SK-N-SH (cell line): ENCODE data around the gene UNC5B. TPM values are rescaled to one million over a fixed set of nuclear protein-coding genes. Genes with fewer than 3 reads are reported as not detected.
A peak's percentile ranks its signal among the peaks of the same experiment; 100 is the strongest.

Source experiments
- CTCF ChIA-PET: fragments of 300-600, 350-600 bp; formaldehyde crosslinking; extraction: SDS; loops from one replicate; lab custom pipeline; 2021; lab: Yijun Ruan, JAX
- POLR2A ChIA-PET: fragments of 350-600 bp; sonication (Branson Sonifier 250); formaldehyde crosslinking; extraction: SDS; loops from one replicate; lab custom pipeline; 2020; ENCODE audit warnings: antibody characterized with exemption, inconsistent platforms; lab: Yijun Ruan, JAX
- DNase-seq: peaks from one replicate; pipeline ENCODE4 v3.0.0; 2012
- H2AFZ ChIP-seq: fragments of 200-600 bp; sonication (generic); 2 replicates; pipeline ENCODE4 v1.8.1; 2016; ENCODE audit warnings: antibody characterized with exemption, mild to moderate bottlenecking, low read depth
- H3F3A ChIP-seq: fragments of 200-600 bp; sonication (generic); replicated peaks from 2 replicates; pipeline ENCODE3; 2016; ENCODE audit warnings: antibody characterized with exemption, mild to moderate bottlenecking; ENCODE audit not compliant: insufficient read depth
- H3K27ac ChIP-seq, 2 experiments: fragments of 200-500 bp in 1 of 2; fragments of 200-600 bp in 1 of 2; sonication (Bioruptor generic) in 1 of 2; sonication (generic), shearing (Covaris generic) in 1 of 2; 2 replicates each; pipeline versions ENCODE4 v1.5.1 to v1.6.1; 2014 to 2016; ENCODE audit warnings: low read depth in 2 of 2, inconsistent platforms in 1 of 2, low read length in 1 of 2, mild to moderate bottlenecking in 1 of 2, mixed read lengths in 1 of 2
- H3K27me3 ChIP-seq: fragments of 200-600 bp; sonication (generic), shearing (Covaris generic); 2 replicates; pipeline ENCODE4 v1.6.1; 2016; ENCODE audit warnings: mixed run types; ENCODE audit not compliant: insufficient read depth
- H3K36me3 ChIP-seq, 2 experiments: fragments of 200-500 bp in 1 of 2; fragments of 200-600 bp in 1 of 2; sonication (Bioruptor generic) in 1 of 2; sonication (generic) in 1 of 2; replicated peaks in 1 of 2; 2 replicates each; pipeline versions ENCODE3 to v1.5.1; 2014 to 2016; ENCODE audit warnings: low read length in 1 of 2, mild to moderate bottlenecking in 1 of 2; ENCODE audit not compliant: insufficient read depth in 2 of 2, control insufficient read depth in 1 of 2
- H3K4me1 ChIP-seq, 2 experiments: fragments of 200-500 bp in 1 of 2; fragments of 200-600 bp in 1 of 2; sonication (Bioruptor generic) in 1 of 2; sonication (generic), shearing (Covaris generic) in 1 of 2; 2 replicates each; pipeline versions ENCODE4 v1.5.1 to v1.6.1; 2014 to 2016; ENCODE audit warnings: low read depth in 1 of 2, low read length in 1 of 2, mixed run types in 1 of 2; ENCODE audit not compliant: insufficient read depth in 2 of 2, control insufficient read depth in 1 of 2
- H3K4me2 ChIP-seq: fragments of 200-600 bp; sonication (generic), shearing (Covaris generic); 2 replicates; pipeline ENCODE4 v1.6.1; 2017; ENCODE audit warnings: mixed run types
- H3K4me3 ChIP-seq, 2 experiments: fragments of 200-500 bp in 1 of 2; fragments of 200-600 bp in 1 of 2; sonication (Bioruptor generic) in 1 of 2; sonication (generic), shearing (Covaris generic) in 1 of 2; 2 replicates each; pipeline versions ENCODE4 v1.5.1 to v1.8.1; 2014 to 2016; ENCODE audit warnings: low read depth in 2 of 2, inconsistent platforms in 1 of 2, low read length in 1 of 2, mild to moderate bottlenecking in 1 of 2, mixed read lengths in 1 of 2, moderate library complexity in 1 of 2
- H3K79me2 ChIP-seq: fragments of 200-600 bp; sonication (generic); 2 replicates; pipeline ENCODE4 v1.8.1; 2017; ENCODE audit warnings: mild to moderate bottlenecking; ENCODE audit not compliant: insufficient read depth
- H3K9ac ChIP-seq: fragments of 200-600 bp; sonication (generic); 2 replicates; pipeline ENCODE4 v1.6.1; 2017; ENCODE audit warnings: mixed run types
- H3K9me2 ChIP-seq: fragments of 200-600 bp; sonication (generic); 2 replicates; pipeline ENCODE4 v1.6.1; 2017; ENCODE audit warnings: mixed run types
- H3K9me3 ChIP-seq: fragments of 200-600 bp; sonication (generic); 2 replicates; pipeline ENCODE4 v1.6.1; 2017; ENCODE audit warnings: mixed run types, mild to moderate bottlenecking, moderate library complexity
- H4K20me1 ChIP-seq: fragments of 200-600 bp; sonication (generic); 2 replicates; pipeline ENCODE4 v1.6.1; 2017; ENCODE audit warnings: mild to moderate bottlenecking, mixed run types; ENCODE audit not compliant: insufficient read depth
- CHD2 ChIP-seq: fragments of 150-350 bp; IDR thresholded peaks from 2 replicates; pipeline ENCODE4 v1.6.1; 2018; ENCODE audit warnings: low read length; ENCODE audit not compliant: partially characterized antibody
- ELF1 ChIP-seq: IDR thresholded peaks from 2 replicates; pipeline ENCODE4 v1.4.0; 2012
- EP300 ChIP-seq, 2 experiments: IDR thresholded peaks; 2 replicates each; pipeline versions ENCODE4 v1.4.0 to v1.6.1; 2012; ENCODE audit warnings: borderline replicate concordance in 1 of 2, low read depth in 1 of 2, low read length in 1 of 2
- EZH2phosphoT487 ChIP-seq: fragments of 200-600 bp; sonication (generic); IDR thresholded peaks from 2 replicates; pipeline ENCODE4 v1.6.1; 2017; ENCODE audit warnings: low read depth, mixed run types, mild to moderate bottlenecking, antibody characterized with exemption, moderate library complexity, borderline replicate concordance
- FOXJ3 ChIP-seq: sonication (generic); formaldehyde crosslinking; IDR thresholded peaks from 2 replicates; pipeline ENCODE4 v1.5.1; 2020; ENCODE audit warnings: mild to moderate bottlenecking, missing genetic modification reagents
- FOXM1 ChIP-seq: IDR thresholded peaks from 2 replicates; pipeline ENCODE4 v1.4.0; 2012; ENCODE audit warnings: low read depth, mild to moderate bottlenecking
- GATA2 ChIP-seq: sonication (generic); formaldehyde crosslinking; IDR thresholded peaks from 2 replicates; pipeline ENCODE4 v1.5.0; 2020; ENCODE audit warnings: mild to moderate bottlenecking, missing genetic modification reagents
- JUND ChIP-seq: IDR thresholded peaks from 2 replicates; pipeline ENCODE4 v1.4.0; 2012
- MEF2A ChIP-seq: IDR thresholded peaks from 2 replicates; pipeline ENCODE4 v1.4.0; 2012; ENCODE audit warnings: low read depth, borderline replicate concordance
- MXI1 ChIP-seq: IDR thresholded peaks from 2 replicates; pipeline ENCODE4 v1.6.1; 2012; ENCODE audit warnings: mild to moderate bottlenecking, low read depth, low read length, improper control_type of control experiment
- NRF1 ChIP-seq: IDR thresholded peaks from 2 replicates; pipeline ENCODE4 v1.6.1; 2012; ENCODE audit warnings: low read depth, mild to moderate bottlenecking, low read length
- POLR2AphosphoS5 ChIP-seq: IDR thresholded peaks from 2 replicates; pipeline ENCODE4 v1.6.1; 2012; ENCODE audit warnings: low read depth, low read length
- RAD21 ChIP-seq: IDR thresholded peaks from 2 replicates; pipeline ENCODE4 v1.6.1; 2012; ENCODE audit warnings: mild to moderate bottlenecking, low read length
- RCOR1 ChIP-seq: fragments of 150-350 bp; IDR thresholded peaks from 2 replicates; pipeline ENCODE4 v1.6.1; 2017; ENCODE audit warnings: antibody characterized with exemption, low read length
- RFX5 ChIP-seq: IDR thresholded peaks from 2 replicates; pipeline ENCODE4 v1.6.1; 2012; ENCODE audit warnings: mild to moderate bottlenecking, improper control_type of control experiment, low read length
- RXRA ChIP-seq: IDR thresholded peaks from 2 replicates; pipeline ENCODE4 v1.4.0; 2012; ENCODE audit warnings: low read depth, mild to moderate bottlenecking, borderline replicate concordance
- YY1 ChIP-seq: IDR thresholded peaks from 2 replicates; pipeline ENCODE4 v1.4.0; 2012; ENCODE audit warnings: low read depth, mild to moderate bottlenecking
- ZBTB33 ChIP-seq: IDR thresholded peaks from 2 replicates; pipeline ENCODE4 v1.4.0; 2012; ENCODE audit warnings: low read depth, borderline replicate concordance
- WGBS: methylation state at CpG from one replicate; pipeline ENCODE4 v1.1.6; 2017; ENCODE audit warnings: low lambda C conversion rate; 5-methylcytosine and 5-hydroxymethylcytosine counted together
- polyA plus RNA-seq, 3 experiments: library from polyadenylated mRNA; depleted of rRNA; stranded (reverse); fragments of >200 nt; gene quantifications; 2 replicates each; pipeline ENCODE4 v1.2.3, GENCODE V29; 2012
- TF ChIP-seq, protein P1 (sequence below): fragments of 200-600 bp; sonication (generic); IDR thresholded peaks from 2 replicates; pipeline ENCODE4 v1.6.1; 2017; ENCODE audit warnings: antibody characterized with exemption, mild to moderate bottlenecking, moderate library complexity
- TF ChIP-seq, protein P2 (sequence below): fragments of 150-350 bp; IDR thresholded peaks from 2 replicates; pipeline ENCODE4 v1.6.1; 2016; ENCODE audit warnings: mild to moderate bottlenecking, low read depth, low read length
- TF ChIP-seq, protein P3 (sequence below): IDR thresholded peaks from 2 replicates; pipeline ENCODE4 v1.4.0; 2012; ENCODE audit warnings: low read depth

The UNC5B gene
- polyA plus RNA-seq, 1 of the 3 experiments (the other 2 are of a cell fraction) = 13.8 TPM

- no peak overlapping the region for H3K9ac ChIP-seq
- TF ChIP-seq MXI1 (peak; percentile 46; the same call in 1 of the 2 replicates), RFX5 (no peak), RAD21 (peak; percentile 40; the same call in 1 of the 2 replicates), GATA2 (CRISPR knock-in tag) (peak; percentile 94), CHD2 (peak; percentile 49), FOXJ3 (CRISPR knock-in tag) (peak; percentile 72; the same call in 1 of the 2 replicates), EP300 (IDR thresholded peaks at IDR 0.05; ENCODE audit: borderline replicate concordance in 1 of 2, low read depth in 1 of 2, low read length in 1 of 2) (peak in 1 of 2 experiments; percentile 86; a peak in 2 of 4 replicates), RCOR1 (peak; percentile 76; the same call in 1 of the 2 replicates), YY1 (no peak)
- H3K79me2 ChIP-seq = no peaks in the 10 kb centered on the region
- H3K9me3 ChIP-seq = no peaks in the 10 kb centered on the region
- WGBS = 8% methylated on average over 1 of the region's 1 CpG
- no peaks in the 10 kb centered on the region for H3K9me2 ChIP-seq
- H3K36me3 ChIP-seq = no peaks in the 10 kb centered on the region
- DNase-seq = peak; percentile 60
- 0 out of 2 replicates have a peak overlapping the region, but pooled peaks have one; percentile 14 for H2AFZ ChIP-seq
- no peaks in the 10 kb centered on the region; the same call in 1 of the 2 replicates for H3K27me3 ChIP-seq
- peaks cover 0 to 21% of the 10 kb centered on the region in 2 experiments; a peak in 2 of 4 replicates for H3K4me1 ChIP-seq
- H3F3A ChIP-seq = no peaks in the 10 kb centered on the region
- ChIA-PET POLR2A (interaction anchor here (0.7 to 1.0 kb wide), 2 partner anchors 31 to 139 kb away, joined by 3 to 4 read pairs; no protein-coding TSS in a partner anchor), CTCF (interaction anchor here (0.9 to 7.0 kb wide), 5 partner anchors 115 to 298 kb away, joined by 3 to 48 read pairs (median 4); no protein-coding TSS in a partner anchor)
- H3K27ac ChIP-seq = peak overlapping the region in 1 of 2 experiments; percentile 91; a peak in 2 of 4 replicates
- no peaks in the 10 kb centered on the region for H4K20me1 ChIP-seq
- H3K4me2 ChIP-seq = no peak overlapping the region
- no peak overlapping the region for H3K4me3 ChIP-seq
These were observed 10.5 kb upstream of the UNC5B start for GRCh38 chr10:71201849-71202248.

- ChIA-PET POLR2A (interaction anchor here (0.7 to 1.0 kb wide), 2 partner anchors 30 to 139 kb away, joined by 3 to 4 read pairs; no protein-coding TSS in a partner anchor), CTCF (interaction anchor here (0.9 to 7.0 kb wide), 5 partner anchors 115 to 299 kb away, joined by 3 to 48 read pairs (median 4); no protein-coding TSS in a partner anchor)
- Histone ChIP-seq H3K9ac (no peak overlapping the region), H3K27ac (peak overlapping the region in 1 of 2 experiments; percentile 91; a peak in 2 of 4 replicates), H3K36me3 (no peaks in the 10 kb centered on the region), H3K79me2 (no peaks in the 10 kb centered on the region), H3K4me2 (no peak overlapping the region), H3K27me3 (no peaks in the 10 kb centered on the region; the same call in 1 of the 2 replicates), H3F3A (no peaks in the 10 kb centered on the region), H3K9me2 (no peaks in the 10 kb centered on the region), H3K9me3 (no peaks in the 10 kb centered on the region), H3K4me1 (peaks cover 0 to 26% of the 10 kb centered on the region in 2 experiments; a peak in 2 of 4 replicates), H3K4me3 (no peak overlapping the region), H2AFZ (no peak overlapping the region), H4K20me1 (no peaks in the 10 kb centered on the region)
- WGBS = 64% methylated on average over 1 of the region's 1 CpG
- no peak for DNase-seq
- TF ChIP-seq EZH2phosphoT487 (no peak), MEF2A (no peak), JUND (no peak), ZBTB33 (no peak), GATA2 (CRISPR knock-in tag) (no peak), POLR2AphosphoS5 (no peak), NRF1 (no peak), RXRA (no peak), FOXM1 (no peak), RAD21 (no peak), ELF1 (no peak), FOXJ3 (CRISPR knock-in tag) (no peak)
- TF ChIP-seq, protein P1, sequence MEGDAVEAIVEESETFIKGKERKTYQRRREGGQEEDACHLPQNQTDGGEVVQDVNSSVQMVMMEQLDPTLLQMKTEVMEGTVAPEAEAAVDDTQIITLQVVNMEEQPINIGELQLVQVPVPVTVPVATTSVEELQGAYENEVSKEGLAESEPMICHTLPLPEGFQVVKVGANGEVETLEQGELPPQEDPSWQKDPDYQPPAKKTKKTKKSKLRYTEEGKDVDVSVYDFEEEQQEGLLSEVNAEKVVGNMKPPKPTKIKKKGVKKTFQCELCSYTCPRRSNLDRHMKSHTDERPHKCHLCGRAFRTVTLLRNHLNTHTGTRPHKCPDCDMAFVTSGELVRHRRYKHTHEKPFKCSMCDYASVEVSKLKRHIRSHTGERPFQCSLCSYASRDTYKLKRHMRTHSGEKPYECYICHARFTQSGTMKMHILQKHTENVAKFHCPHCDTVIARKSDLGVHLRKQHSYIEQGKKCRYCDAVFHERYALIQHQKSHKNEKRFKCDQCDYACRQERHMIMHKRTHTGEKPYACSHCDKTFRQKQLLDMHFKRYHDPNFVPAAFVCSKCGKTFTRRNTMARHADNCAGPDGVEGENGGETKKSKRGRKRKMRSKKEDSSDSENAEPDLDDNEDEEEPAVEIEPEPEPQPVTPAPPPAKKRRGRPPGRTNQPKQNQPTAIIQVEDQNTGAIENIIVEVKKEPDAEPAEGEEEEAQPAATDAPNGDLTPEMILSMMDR = no peak
- TF ChIP-seq, protein P2, sequence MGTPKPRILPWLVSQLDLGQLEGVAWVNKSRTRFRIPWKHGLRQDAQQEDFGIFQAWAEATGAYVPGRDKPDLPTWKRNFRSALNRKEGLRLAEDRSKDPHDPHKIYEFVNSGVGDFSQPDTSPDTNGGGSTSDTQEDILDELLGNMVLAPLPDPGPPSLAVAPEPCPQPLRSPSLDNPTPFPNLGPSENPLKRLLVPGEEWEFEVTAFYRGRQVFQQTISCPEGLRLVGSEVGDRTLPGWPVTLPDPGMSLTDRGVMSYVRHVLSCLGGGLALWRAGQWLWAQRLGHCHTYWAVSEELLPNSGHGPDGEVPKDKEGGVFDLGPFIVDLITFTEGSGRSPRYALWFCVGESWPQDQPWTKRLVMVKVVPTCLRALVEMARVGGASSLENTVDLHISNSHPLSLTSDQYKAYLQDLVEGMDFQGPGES = no peak
- TF ChIP-seq, protein P3, sequence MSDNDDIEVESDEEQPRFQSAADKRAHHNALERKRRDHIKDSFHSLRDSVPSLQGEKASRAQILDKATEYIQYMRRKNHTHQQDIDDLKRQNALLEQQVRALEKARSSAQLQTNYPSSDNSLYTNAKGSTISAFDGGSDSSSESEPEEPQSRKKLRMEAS = no peak
These were observed 10.1 kb upstream of the UNC5B start for GRCh38 chr10:71202314-71202713.
